Adrenal gland (tissue), 19 donors: Measurements from ENCODE around the gene TBL2. TPM values are rescaled to one million over a fixed set of nuclear protein-coding genes. Genes with fewer than 3 reads are reported as not detected.

ENCODE experiments used
- DNase-seq, 7 donors: peaks; one replicate each; pipeline ENCODE4 v3.0.0-alpha.2; 2019 to 2020
- H3K27ac ChIP-seq, 5 donors: fragments of 200-600 bp; sonication (generic) in 4 of 5; 1 replicate in 3 of 5; 2 replicates in 2 of 5; pipeline versions ENCODE4 v1.5.1 to v1.8.0; 2016 to 2020; ENCODE audit warnings: mild to moderate bottlenecking in 1 of 5
- H3K27me3 ChIP-seq: fragments of 200-600 bp; 2 replicates; pipeline ENCODE4 v1.8.0; 2021
- H3K36me3 ChIP-seq, 2 donors: fragments of 200-600 bp; replicated peaks in 1 of 2; 1 replicate in 1 of 2; 2 replicates in 1 of 2; pipeline versions ENCODE4 v1.5.1 to v1.8.0; 2018 to 2022
- H3K4me1 ChIP-seq, 2 donors: fragments of 200-600 bp; replicated peaks in 1 of 2; 1 replicate in 1 of 2; 2 replicates in 1 of 2; pipeline versions ENCODE4 v1.5.1 to v1.8.0; 2018 to 2021
- H3K4me3 ChIP-seq, 4 donors: fragments of 200-600 bp; sonication (generic) in 3 of 4; one replicate each; pipeline ENCODE4 v1.5.1; 2016 to 2018
- H3K9me3 ChIP-seq, 3 donors: fragments of 200-600 bp; sonication (generic) in 1 of 3; replicated peaks in 1 of 3; 1 replicate in 2 of 3; 2 replicates in 1 of 3; pipeline versions ENCODE4 v1.5.1 to v1.8.0; 2016 to 2021
- POLR2A ChIP-seq, 2 donors: fragments of 450-650 bp; IDR thresholded peaks; one replicate each; pipeline ENCODE4 v1.6.1; 2017; ENCODE audit warnings: antibody characterized with exemption in 2 of 2, mild to moderate bottlenecking in 2 of 2, moderate library complexity in 1 of 2
- WGBS, 4 donors: extraction: QIAGEN DNeasy Blood & Tissue Kit in 2 of 4; methylation state at CpG; one replicate each; pipeline versions ENCODE4 v1.1.5 to v1.1.7; 2013 to 2017; 5-methylcytosine and 5-hydroxymethylcytosine counted together
- intact Hi-C, 2 donors: fragments of 100-400 bp; cut with DNase I; formaldehyde crosslinking; loops; one replicate each; pipeline versions ENCODE4 v1.14.1 to v1.15.0; 2022 to 2023
- long read RNA-seq, 10 donors: library from polyadenylated mRNA in 3 of 10; unstranded in 2 of 10; stranded (forward) in 1 of 10; transcript quantifications; one replicate each; pipeline ENCODE4 v2.0.0 and lab custom pipeline, GENCODE V29; 2021 to 2026
- polyA plus RNA-seq, 3 donors: library from polyadenylated mRNA; stranded (reverse); fragments of 200-250 nt in 2 of 3; fragments of 350-450 nt in 1 of 3; fragmentation: Illumina TruSeq in 1 of 3; extraction: RNeasy Lipid Tissue Mini Kit (QIAGEN cat#74804) in 1 of 3; gene quantifications; one replicate each; pipeline ENCODE4 v1.2.3, GENCODE V29; 2013 to 2014
- total RNA-seq, 9 donors: library from RNA; depleted of rRNA in 4 of 9; stranded (reverse); fragments of >200 nt in 4 of 9; fragments of 120-200 nt in 1 of 9; fragmentation: NEBNext Ultra II Directional in 1 of 9; extraction: Animal tissue kit (Norgen Biotek cat#: 25700) in 1 of 9; gene quantifications; one replicate each; pipeline versions ENCODE4 v1.1.0 to v1.2.4, GENCODE V29; 2013 to 2023
- TF ChIP-seq, protein P1 (sequence below), 6 experiments: fragments of 450-650 bp in 4 of 6; fragments of 200-600 bp in 2 of 6; sonication (generic) in 1 of 6; IDR thresholded peaks; 1 replicate in 5 of 6; 2 replicates in 1 of 6; pipeline versions ENCODE4 v1.5.1 to v1.8.0; 2016 to 2021; ENCODE audit warnings: antibody characterized with exemption in 6 of 6, mild to moderate bottlenecking in 2 of 6, moderate library complexity in 1 of 6
- donor health status: healthy with polysubstance abuse.
- donor health status: Bipolar disorder and iron deficiency.
- donor health status: DM: yes; HTN: yes; CAD: no.
- donor health status: DM: no; HTN: no; CAD: no.
- donor health status: DM: no; HTN: no; CAD: no.
- donor health status: DM: yes; HTN: yes; CAD: no.

The TBL2 gene
- 100 to 1,000 TPM in 1 of 9 donors, 10 to 100 TPM in 8; 29.5 to 136 (median 56.7) TPM for total RNA-seq
- polyA plus RNA-seq, result 10 to 100 TPM; 14.2 to 47.5 (median 15.3) TPM
- long read RNA-seq, donor 1, full-length matches to known transcripts, result 20 of 20 reads
- long read RNA-seq, donor 1, partial matches to known transcripts, result 0 of 20 reads
- long read RNA-seq, donor 1, other reads (novel, unspliced or antisense), result 0 of 20 reads
- long read RNA-seq, donor 2, full-length matches to known transcripts, result 16 of 16 reads
- long read RNA-seq, donor 2, partial matches to known transcripts, result 0 of 16 reads
- long read RNA-seq, donor 2, other reads (novel, unspliced or antisense), result 0 of 16 reads
- long read RNA-seq, donor 3, full-length matches to known transcripts, result 13 of 13 reads
- long read RNA-seq, donor 3, partial matches to known transcripts, result 0 of 13 reads
- long read RNA-seq, donor 3, other reads (novel, unspliced or antisense), result 0 of 13 reads
- long read RNA-seq, donor 4, full-length matches to known transcripts, result 22 of 27 reads
- long read RNA-seq, donor 4, partial matches to known transcripts, result 2 of 27 reads
- long read RNA-seq, donor 4, other reads (novel, unspliced or antisense), result 3 of 27 reads
- long read RNA-seq, donor 5, full-length matches to known transcripts, result 165 of 182 reads
- long read RNA-seq, donor 5, partial matches to known transcripts, result 2 of 182 reads
- long read RNA-seq, donor 5, other reads (novel, unspliced or antisense), result 15 of 182 reads
- long read RNA-seq, donor 6, full-length matches to known transcripts, result 14 of 14 reads
- long read RNA-seq, donor 6, partial matches to known transcripts, result 0 of 14 reads
- long read RNA-seq, donor 6, other reads (novel, unspliced or antisense), result 0 of 14 reads
- long read RNA-seq, donor 7, full-length matches to known transcripts, result 5 of 5 reads
- long read RNA-seq, donor 7, partial matches to known transcripts, result 0 of 5 reads
- long read RNA-seq, donor 7, other reads (novel, unspliced or antisense), result 0 of 5 reads
- long read RNA-seq, donor 8, full-length matches to known transcripts, result 28 of 28 reads
- long read RNA-seq, donor 8, partial matches to known transcripts, result 0 of 28 reads
- long read RNA-seq, donor 8, other reads (novel, unspliced or antisense), result 0 of 28 reads
- long read RNA-seq, donor 9, full-length matches to known transcripts, result 8 of 8 reads
- long read RNA-seq, donor 9, partial matches to known transcripts, result 0 of 8 reads
- long read RNA-seq, donor 9, other reads (novel, unspliced or antisense), result 0 of 8 reads
- long read RNA-seq, donor 10, full-length matches to known transcripts, result 9 of 9 reads
- long read RNA-seq, donor 10, partial matches to known transcripts, result 0 of 9 reads
- long read RNA-seq, donor 10, other reads (novel, unspliced or antisense), result 0 of 9 reads

DNA sequence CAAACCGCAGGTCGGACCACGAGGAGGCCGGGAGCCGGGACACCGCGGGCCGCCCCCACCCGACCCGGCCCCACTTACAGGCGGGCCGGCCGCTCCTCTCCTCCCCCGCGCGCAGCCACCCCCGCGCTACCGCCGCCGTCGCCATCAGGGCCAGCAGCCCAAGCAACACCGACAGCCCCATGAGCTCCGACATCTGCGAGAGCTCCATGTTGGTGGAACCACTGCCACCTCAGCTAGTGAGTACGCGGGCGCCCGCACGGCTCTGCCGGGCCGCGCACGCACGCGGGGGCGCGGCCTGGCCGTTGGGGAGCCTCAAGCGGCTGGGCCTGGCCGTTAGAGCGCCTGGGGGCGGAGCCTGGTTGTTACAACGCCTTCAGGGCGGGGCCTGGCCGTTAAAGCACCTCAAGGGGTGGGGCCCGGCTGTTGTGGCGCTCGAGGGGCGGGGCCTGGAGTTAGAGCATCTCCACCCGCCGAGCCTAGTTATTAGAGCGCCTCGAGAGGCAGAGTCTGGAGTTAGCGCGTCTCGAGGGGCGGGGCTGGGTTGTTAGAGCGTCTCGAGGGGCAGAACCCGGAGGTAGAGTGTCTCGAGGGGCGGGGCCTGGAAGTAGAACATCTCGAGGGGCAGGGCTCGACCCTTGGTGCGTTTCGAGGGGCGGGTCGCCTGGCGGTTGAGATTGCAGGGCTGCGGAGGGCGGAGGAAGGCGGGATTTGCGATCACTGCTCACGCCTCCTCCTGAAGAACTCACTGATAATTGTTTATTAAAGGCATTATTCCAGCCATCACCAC is at the start of gene TBL2:
Gene TBL2 (minus strand): TSS at position 238 of the 787 bp plus-strand sequence. CDS start 30 bp downstream, at position 208.
- Histone ChIP-seq H3K4me1 (peaks cover 8 to 21% of the 10 kb centered on the region in 2 donors), H3K36me3 (peaks cover 0 to 13% of the 10 kb centered on the region in 2 donors), H3K9me3 (no peaks in the 10 kb centered on the region), H3K27ac (peak within 1 kb of the TSS; percentile 60 to 90 (median 80)), H3K4me3 (peak within 1 kb of the TSS in 3 of 4 donors; percentile 77 to 93 (median 82)), H3K27me3 (no peaks in the 10 kb centered on the region)
- peak; percentile 67 to 93 for TF ChIP-seq POLR2A (IDR thresholded peaks at IDR 0.05)
- TF ChIP-seq, protein P1, sequence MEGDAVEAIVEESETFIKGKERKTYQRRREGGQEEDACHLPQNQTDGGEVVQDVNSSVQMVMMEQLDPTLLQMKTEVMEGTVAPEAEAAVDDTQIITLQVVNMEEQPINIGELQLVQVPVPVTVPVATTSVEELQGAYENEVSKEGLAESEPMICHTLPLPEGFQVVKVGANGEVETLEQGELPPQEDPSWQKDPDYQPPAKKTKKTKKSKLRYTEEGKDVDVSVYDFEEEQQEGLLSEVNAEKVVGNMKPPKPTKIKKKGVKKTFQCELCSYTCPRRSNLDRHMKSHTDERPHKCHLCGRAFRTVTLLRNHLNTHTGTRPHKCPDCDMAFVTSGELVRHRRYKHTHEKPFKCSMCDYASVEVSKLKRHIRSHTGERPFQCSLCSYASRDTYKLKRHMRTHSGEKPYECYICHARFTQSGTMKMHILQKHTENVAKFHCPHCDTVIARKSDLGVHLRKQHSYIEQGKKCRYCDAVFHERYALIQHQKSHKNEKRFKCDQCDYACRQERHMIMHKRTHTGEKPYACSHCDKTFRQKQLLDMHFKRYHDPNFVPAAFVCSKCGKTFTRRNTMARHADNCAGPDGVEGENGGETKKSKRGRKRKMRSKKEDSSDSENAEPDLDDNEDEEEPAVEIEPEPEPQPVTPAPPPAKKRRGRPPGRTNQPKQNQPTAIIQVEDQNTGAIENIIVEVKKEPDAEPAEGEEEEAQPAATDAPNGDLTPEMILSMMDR (IDR thresholded peaks at IDR 0.05), result peak in 2 of 6 experiments; percentile 12 to 28
- intact Hi-C loops, result no loop called here
- peak; percentile 98 to 100 (median 99) for DNase-seq
- 0 to 3% (median 1%) methylated on average over 6 to 75 of the region's 75 CpGs for WGBS, 4 donors

- intact Hi-C loops, result no loop called here
- peaks cover 4% of the 10 kb centered on the region for H3K27me3 ChIP-seq
Observed at GRCh38 chr7:73626814-73627213, 48.4 kb upstream of the TBL2 start.

DNA sequence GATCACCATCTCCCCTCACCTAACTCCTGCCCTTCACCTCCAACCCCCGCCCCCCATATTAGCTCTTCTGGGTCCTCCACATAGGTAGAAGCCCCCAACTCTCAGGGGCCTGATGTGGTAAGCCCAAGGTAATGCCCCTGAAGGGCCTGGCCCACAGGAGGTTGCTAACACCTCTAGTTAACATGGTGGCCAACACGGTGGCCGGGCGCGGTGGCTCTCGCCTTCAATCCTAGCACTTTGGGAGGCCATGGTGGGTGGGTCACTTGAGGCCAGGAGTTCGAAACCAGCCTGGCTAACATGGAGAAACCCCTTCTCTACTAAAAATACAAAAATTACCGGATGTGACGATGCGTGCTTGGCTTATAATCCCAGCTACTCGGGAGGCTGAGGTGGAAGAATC is 46.9 kb upstream of the TBL2 start:
- peaks cover 4% of the 10 kb centered on the region for H3K27me3 ChIP-seq
- WGBS, 4 donors, result 90 to 95% (median 92%) methylated on average over 11 of the region's 11 CpGs
- no peaks in the 10 kb centered on the region for H3K36me3 ChIP-seq
- peaks cover 12 to 19% of the 10 kb centered on the region in 2 donors for H3K4me1 ChIP-seq
- no peak overlapping the region for H3K4me3 ChIP-seq
- intact Hi-C loops, result no loop called here
- no peak for DNase-seq
- H3K27ac ChIP-seq, result no peak overlapping the region
- no peaks in the 10 kb centered on the region for H3K9me3 ChIP-seq
- TF ChIP-seq, protein P1 (IDR thresholded peaks at IDR 0.05), result no peak
- no peak for TF ChIP-seq POLR2A (IDR thresholded peaks at IDR 0.05)

More at GRCh38 chr7:73626814-73627213, 48.4 kb upstream of the TBL2 start:
- no peaks in the 10 kb centered on the region for H3K9me3 ChIP-seq
- no peak overlapping the region for H3K27ac ChIP-seq
- TF ChIP-seq POLR2A (IDR thresholded peaks at IDR 0.05), result no peak
- TF ChIP-seq, protein P1 (IDR thresholded peaks at IDR 0.05), result no peak
- H3K36me3 ChIP-seq, result no peaks in the 10 kb centered on the region
- peak in 2 of 7 donors; percentile 50 to 59 for DNase-seq
- no peak overlapping the region for H3K4me3 ChIP-seq
- WGBS, 4 donors, result 12 to 29% (median 21%) methylated on average over 3 of the region's 3 CpGs
- peaks cover 12 to 15% of the 10 kb centered on the region in 2 donors for H3K4me1 ChIP-seq
